KOPT-K1 (cell line): ENCODE data around the gene SLC12A3.
A peak's percentile ranks its signal among the peaks of the same experiment; 100 is the strongest.

Experiments used
- H3K27ac ChIP-seq: fragments of 200-600 bp; sonication (generic); 2 replicates; pipeline ENCODE4 v1.5.1; 2016; ENCODE audit warnings: antibody characterized with exemption, mild to moderate bottlenecking, low read depth, low read length; ENCODE audit not compliant: poor library complexity, severe bottlenecking
- H3K36me3 ChIP-seq: fragments of 200-600 bp; sonication (generic); 2 replicates; pipeline ENCODE4 v1.5.1; 2017; ENCODE audit warnings: antibody characterized with exemption, mild to moderate bottlenecking, low read length, moderate library complexity; ENCODE audit not compliant: insufficient read depth
- H3K9me3 ChIP-seq: fragments of 200-600 bp; sonication (generic); 2 replicates; pipeline ENCODE4 v1.5.1; 2017; ENCODE audit warnings: antibody characterized with exemption, low read length, mild to moderate bottlenecking; ENCODE audit not compliant: insufficient read depth, poor library complexity, severe bottlenecking

Gene SLC12A3

DNA sequence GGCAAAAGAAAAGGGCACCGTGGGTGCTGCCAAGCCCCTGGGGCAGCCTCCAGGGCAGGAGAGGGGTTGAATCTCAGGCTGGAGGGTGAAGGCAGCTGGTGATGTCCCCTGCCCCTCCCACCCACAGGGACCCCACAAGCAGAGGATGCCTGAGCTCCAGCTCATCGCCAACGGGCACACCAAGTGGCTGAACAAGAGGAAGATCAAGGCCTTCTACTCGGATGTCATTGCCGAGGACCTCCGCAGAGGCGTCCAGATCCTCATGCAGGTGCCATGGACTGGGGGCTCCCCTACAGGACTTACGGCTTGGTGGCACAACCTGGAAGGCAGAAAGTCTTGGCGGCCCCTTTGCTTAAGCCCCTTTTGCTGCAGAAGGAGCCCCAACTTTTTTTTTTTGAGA lies 21.8 kb downstream of the SLC12A3 start:
- Histone ChIP-seq H3K36me3 (no peaks in the 10 kb centered on the region), H3K27ac (no peak overlapping the region), H3K9me3 (no peaks in the 10 kb centered on the region)

GRCh38 chr16:56888806-56889205 lies 23.8 kb downstream of the SLC12A3 start:
- Histone ChIP-seq H3K36me3 (no peaks in the 10 kb centered on the region), H3K9me3 (no peaks in the 10 kb centered on the region), H3K27ac (no peak overlapping the region)

DNA sequence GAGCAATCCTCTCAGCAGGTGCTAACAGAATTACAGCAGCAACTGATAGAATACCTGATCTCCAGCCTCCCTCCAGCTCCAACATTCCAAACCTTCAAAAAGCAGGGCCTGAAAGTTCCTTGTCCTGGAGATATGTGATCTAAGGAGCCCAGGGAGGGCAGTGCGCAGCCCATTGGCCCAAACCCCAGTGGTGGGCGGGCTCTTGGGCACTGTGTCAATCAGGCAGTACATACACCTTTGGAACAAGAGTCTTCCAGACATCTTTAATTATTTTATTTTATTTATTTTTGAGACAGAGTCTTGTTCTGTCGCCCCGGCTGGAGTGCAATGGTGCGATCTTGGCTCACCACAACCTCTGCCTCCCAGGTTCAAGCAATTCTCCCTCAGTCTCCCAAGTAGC lies 24.2 kb downstream of the SLC12A3 start:
- H3K9me3 ChIP-seq = no peaks in the 10 kb centered on the region
- H3K27ac ChIP-seq = no peak overlapping the region
- H3K36me3 ChIP-seq = no peaks in the 10 kb centered on the region

DNA sequence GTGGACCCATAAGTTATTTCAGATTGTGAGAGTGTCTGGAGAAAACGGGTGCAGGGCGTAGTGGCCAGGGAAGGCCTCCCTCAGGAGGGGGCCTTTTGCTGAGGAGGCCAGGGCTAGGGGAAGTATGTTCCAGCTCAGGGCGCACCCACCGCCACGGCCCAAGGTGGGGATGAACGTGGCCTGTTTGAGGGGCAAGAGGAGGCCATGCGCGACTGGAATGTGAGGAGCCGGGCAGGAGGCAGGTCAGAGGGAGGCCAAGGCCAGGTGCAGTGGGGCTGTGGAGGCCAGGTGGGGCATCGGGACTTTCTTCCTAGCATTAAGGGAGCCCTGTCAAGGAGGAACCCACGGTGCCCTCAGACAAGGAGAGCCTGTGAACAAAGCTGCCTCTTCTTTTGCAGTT lies 26.7 kb downstream of the SLC12A3 start:
- Histone ChIP-seq H3K9me3 (no peaks in the 10 kb centered on the region), H3K36me3 (no peaks in the 10 kb centered on the region), H3K27ac (no peak overlapping the region)

- Histone ChIP-seq H3K9me3 (no peaks in the 10 kb centered on the region), H3K27ac (no peak overlapping the region), H3K36me3 (no peaks in the 10 kb centered on the region)
Observed at GRCh38 chr16:56892705-56893104, 27.7 kb downstream of the SLC12A3 start.

- Histone ChIP-seq H3K9me3 (no peaks in the 10 kb centered on the region), H3K36me3 (no peaks in the 10 kb centered on the region), H3K27ac (no peak overlapping the region)
Observed at GRCh38 chr16:56894331-56894917, 29.4 kb downstream of the SLC12A3 start.

DNA sequence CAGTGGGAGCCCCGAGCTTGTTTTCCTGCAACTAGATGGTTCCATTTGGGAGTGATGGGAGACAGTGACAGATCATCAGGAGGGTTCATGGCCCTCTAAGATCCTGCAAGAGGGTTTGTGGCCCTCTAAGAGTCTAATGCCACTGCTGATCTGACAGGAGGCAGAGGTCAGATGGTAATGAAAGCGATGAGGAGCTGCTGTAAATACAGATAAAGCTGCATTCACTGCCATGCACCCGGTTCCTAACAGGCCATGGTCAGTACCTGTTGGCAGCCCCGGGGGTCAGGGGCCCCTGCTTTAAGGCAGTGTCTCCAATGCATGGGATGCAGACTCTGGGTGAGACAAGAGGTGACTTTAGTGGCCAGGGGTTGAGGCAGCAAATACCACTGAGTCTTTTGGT lies 30.8 kb downstream of the SLC12A3 start:
- Histone ChIP-seq H3K27ac (no peak overlapping the region), H3K9me3 (no peaks in the 10 kb centered on the region), H3K36me3 (no peaks in the 10 kb centered on the region)

GRCh38 chr16:56896244-56896643 lies 31.2 kb downstream of the SLC12A3 start:
- no peak overlapping the region for H3K27ac ChIP-seq
- H3K9me3 ChIP-seq = no peaks in the 10 kb centered on the region
- H3K36me3 ChIP-seq = no peaks in the 10 kb centered on the region

DNA sequence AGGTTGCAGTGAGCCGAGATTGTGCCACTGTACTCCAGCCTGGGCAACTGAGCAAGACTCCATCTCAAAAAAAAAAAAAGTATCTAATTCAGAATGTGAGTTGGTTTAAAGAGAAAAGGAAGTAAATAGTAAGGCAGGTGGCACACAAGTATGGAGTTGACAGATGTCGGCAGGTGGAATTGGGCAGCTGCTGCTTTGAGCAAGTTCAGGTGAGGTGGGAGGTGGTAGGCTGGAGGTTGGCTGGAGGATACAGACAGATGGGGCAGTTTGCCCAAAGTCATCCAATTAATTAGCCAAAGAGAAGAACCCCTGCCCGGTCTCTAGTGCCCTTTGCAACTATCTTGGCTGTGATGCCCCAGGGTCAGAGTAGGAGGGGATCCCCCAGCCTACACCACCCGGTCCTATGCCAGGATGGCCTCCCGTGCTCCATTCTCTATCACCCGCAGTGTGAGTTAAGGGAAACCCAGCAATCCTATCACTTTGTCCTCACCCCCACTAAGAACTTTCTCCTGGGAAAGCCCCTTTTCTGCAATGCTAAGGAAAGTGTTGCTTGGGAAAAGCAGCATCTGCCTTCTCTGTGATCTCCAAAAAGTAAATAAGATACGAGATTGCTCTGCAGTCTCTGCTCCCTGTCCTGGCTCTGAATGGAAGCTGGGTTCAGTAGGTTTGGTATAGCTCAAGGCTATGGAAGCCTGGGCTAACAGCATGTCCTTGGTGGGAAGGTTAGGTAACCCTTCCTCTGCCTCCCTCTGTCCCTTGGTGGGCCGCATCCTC lies 32.2 kb downstream of the SLC12A3 start:
- Histone ChIP-seq H3K27ac (no peak overlapping the region), H3K36me3 (no peaks in the 10 kb centered on the region), H3K9me3 (no peaks in the 10 kb centered on the region)

DNA sequence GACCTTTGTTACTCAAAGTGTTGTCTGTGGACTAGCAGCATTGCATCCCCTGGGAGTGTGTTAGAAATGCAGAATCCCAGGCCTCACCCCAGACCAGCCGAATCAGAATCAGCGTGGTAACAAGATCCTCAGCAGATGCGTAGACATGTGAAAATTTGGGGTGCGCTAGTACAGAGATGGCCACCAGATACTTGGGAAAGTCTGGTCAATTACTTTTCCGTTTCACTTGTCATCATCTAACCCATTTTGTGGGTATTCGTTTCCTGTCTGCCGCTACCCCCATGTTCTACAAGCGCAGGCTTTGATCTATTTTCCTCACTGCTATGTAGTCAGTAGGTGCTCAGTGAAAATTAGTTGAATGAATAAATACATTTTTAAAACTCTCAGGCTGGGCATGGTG lies 33.8 kb downstream of the SLC12A3 start:
- peak overlapping the region; percentile 11 for H3K27ac ChIP-seq
- H3K9me3 ChIP-seq = no peaks in the 10 kb centered on the region
- H3K36me3 ChIP-seq = no peaks in the 10 kb centered on the region

GRCh38 chr16:56903866-56904265 lies 38.9 kb downstream of the SLC12A3 start:
- no peaks in the 10 kb centered on the region for H3K9me3 ChIP-seq
- no peaks in the 10 kb centered on the region for H3K36me3 ChIP-seq
- H3K27ac ChIP-seq = no peak overlapping the region

DNA sequence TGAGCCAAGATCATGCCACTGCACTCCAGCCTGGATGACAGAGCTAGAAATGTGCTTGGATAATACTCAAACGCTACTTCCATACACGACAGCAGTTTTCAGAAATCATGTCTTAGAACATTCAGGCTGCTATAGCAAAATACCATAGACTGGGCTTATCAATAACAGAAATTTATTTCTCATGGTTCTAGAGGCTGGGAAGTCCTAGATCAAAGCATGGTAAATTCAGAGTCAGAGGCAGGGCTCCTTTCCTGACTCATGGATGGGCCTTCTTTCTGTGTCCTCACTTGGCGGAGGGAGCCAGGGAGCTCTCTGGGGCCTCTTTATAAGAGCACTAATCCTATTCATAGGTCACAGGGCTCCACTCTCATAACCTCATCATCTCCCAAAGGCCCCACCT lies 42.4 kb downstream of the SLC12A3 start:
- H3K36me3 ChIP-seq = no peaks in the 10 kb centered on the region
- H3K9me3 ChIP-seq = no peaks in the 10 kb centered on the region
- H3K27ac ChIP-seq = no peak overlapping the region

GRCh38 chr16:56909527-56909979 lies 44.5 kb downstream of the SLC12A3 start:
- Histone ChIP-seq H3K36me3 (no peaks in the 10 kb centered on the region), H3K9me3 (no peaks in the 10 kb centered on the region), H3K27ac (no peak overlapping the region)

- Histone ChIP-seq H3K27ac (no peak overlapping the region), H3K36me3 (no peaks in the 10 kb centered on the region), H3K9me3 (no peaks in the 10 kb centered on the region)
Observed at GRCh38 chr16:56910112-56910511, 45.1 kb downstream of the SLC12A3 start.

DNA sequence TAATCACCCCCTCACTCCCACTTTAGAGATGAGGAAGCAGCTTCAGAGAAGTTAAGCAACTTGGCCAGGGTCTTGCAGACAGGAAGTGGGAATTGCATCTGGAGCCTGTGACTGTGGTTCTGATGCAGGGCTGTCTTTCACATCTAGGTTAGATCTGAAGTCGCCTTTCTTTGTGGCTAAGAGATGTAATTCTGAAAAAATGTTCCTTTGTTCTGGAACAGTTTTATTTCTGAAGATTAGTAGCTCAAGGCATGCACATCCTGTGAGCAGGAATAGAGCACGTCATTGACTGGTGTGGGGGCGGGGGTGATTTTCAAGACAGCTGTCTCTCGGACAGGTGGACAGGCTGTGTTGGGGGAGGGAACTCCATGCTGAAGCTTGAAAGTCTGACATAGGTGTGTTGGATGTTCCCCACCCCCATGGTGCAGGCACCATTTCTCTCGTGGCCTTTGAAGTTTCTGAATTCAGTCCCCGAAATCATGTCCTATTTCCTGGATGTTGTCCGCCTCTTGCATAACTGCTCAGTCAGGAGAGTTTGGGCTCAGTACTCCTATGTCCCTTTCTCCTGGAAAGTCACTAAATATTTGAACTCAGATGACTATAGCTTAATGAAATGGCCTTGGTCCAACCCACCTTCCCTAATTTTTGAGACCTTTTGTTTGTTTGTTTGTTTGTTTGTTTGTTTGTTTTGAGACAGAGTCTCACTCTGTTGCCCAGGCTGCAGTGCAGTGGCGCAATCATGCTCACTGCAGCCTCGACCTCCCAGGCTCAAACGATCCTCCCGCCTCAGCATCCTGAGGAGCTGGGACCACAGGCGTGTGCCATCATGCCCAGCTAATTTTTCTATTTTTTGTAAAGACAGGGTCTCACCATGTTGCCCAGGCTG lies 45.9 kb downstream of the SLC12A3 start:
- H3K36me3 ChIP-seq = no peaks in the 10 kb centered on the region
- no peaks in the 10 kb centered on the region for H3K9me3 ChIP-seq
- H3K27ac ChIP-seq = no peak overlapping the region
